DND-41 (cell line): Measurements from ENCODE around the gene THOC5.

Experiments used
- ATAC-seq: fragments of 200-7000 bp; cut with Tn5 transposase; 3 replicates; pipeline ENCODE4 v1.9.1; 2021; ENCODE audit warnings: low read depth; ENCODE audit not compliant: insufficient read depth
- DNase-seq: peaks from one replicate; pipeline ENCODE4 v3.0.0-alpha.2; 2020
- H2AFZ ChIP-seq: 2 replicates; pipeline ENCODE4 v1.6.0; 2012; ENCODE audit warnings: low read depth, low read length
- H3K27ac ChIP-seq: 2 replicates; pipeline ENCODE4 v1.5.1; 2012; ENCODE audit warnings: low read length, inconsistent platforms
- H3K27me3 ChIP-seq: fragments of 200-600 bp; sonication (generic); 2 replicates; pipeline ENCODE4 v1.6.0; 2012; ENCODE audit warnings: low read length, mild to moderate bottlenecking, inconsistent platforms; ENCODE audit not compliant: insufficient read depth, poor library complexity
- H3K36me3 ChIP-seq: 2 replicates; pipeline ENCODE4 v1.5.1; 2012; ENCODE audit warnings: low read length, inconsistent platforms; ENCODE audit not compliant: insufficient read depth
- H3K4me1 ChIP-seq: 2 replicates; pipeline ENCODE4 v1.5.1; 2012; ENCODE audit warnings: mild to moderate bottlenecking, low read length; ENCODE audit not compliant: insufficient read depth
- H3K4me2 ChIP-seq: 2 replicates; pipeline ENCODE4 v1.6.0; 2012; ENCODE audit warnings: mild to moderate bottlenecking, moderate library complexity, low read length, inconsistent platforms; ENCODE audit not compliant: insufficient read depth
- H3K4me3 ChIP-seq, 2 experiments: fragments of 200-600 bp in 1 of 2; shearing (Covaris generic) in 1 of 2; 2 replicates each; pipeline ENCODE4 v1.5.1; 2012 to 2016; ENCODE audit warnings: inconsistent platforms in 2 of 2, low read length in 2 of 2, mild to moderate bottlenecking in 2 of 2, low read depth in 1 of 2, moderate library complexity in 1 of 2
- H3K79me2 ChIP-seq: 2 replicates; pipeline ENCODE4 v1.6.0; 2012; ENCODE audit warnings: low read length, inconsistent platforms; ENCODE audit not compliant: insufficient read depth
- H3K9ac ChIP-seq: 2 replicates; pipeline ENCODE4 v1.6.0; 2012; ENCODE audit warnings: low read depth, mild to moderate bottlenecking, inconsistent platforms, low read length, moderate library complexity
- H3K9me3 ChIP-seq: 2 replicates; pipeline ENCODE4 v1.5.1; 2012; ENCODE audit warnings: low read length, moderate library complexity, mild to moderate bottlenecking, inconsistent platforms; ENCODE audit not compliant: insufficient read depth, severe bottlenecking
- H4K20me1 ChIP-seq: 2 replicates; pipeline ENCODE4 v1.6.0; 2012; ENCODE audit warnings: low read length; ENCODE audit not compliant: insufficient read depth
- EZH2 ChIP-seq: IDR thresholded peaks from 3 replicates; pipeline ENCODE4 v1.6.1; 2012; ENCODE audit warnings: borderline replicate concordance, low read depth, mild to moderate bottlenecking, moderate library complexity, low read length, inconsistent platforms; ENCODE audit not compliant: severe bottlenecking
- TF ChIP-seq, protein P1 (sequence below): IDR thresholded peaks from 2 replicates; pipeline ENCODE4 v1.5.1; 2012; ENCODE audit warnings: borderline replicate concordance, low read length, moderate library complexity, mild to moderate bottlenecking; ENCODE audit not compliant: poor library complexity, severe bottlenecking; ENCODE audit errors: extremely low read depth

THOC5 gene

GRCh38 chr22:29478326-29479276 lies 75.0 kb downstream of the THOC5 start:
- ATAC-seq: peak; percentile 99
- no peak overlapping the region for H3K4me3 ChIP-seq
- H3K27me3 ChIP-seq: no peaks in the 10 kb centered on the region
- H3K4me2 ChIP-seq: peak overlapping the region; percentile 46
- H3K9ac ChIP-seq: no peak overlapping the region
- peak; percentile 77 for DNase-seq
- no peaks in the 10 kb centered on the region for H3K9me3 ChIP-seq
- peaks cover 13% of the 10 kb centered on the region for H4K20me1 ChIP-seq
- H3K79me2 ChIP-seq: no peaks in the 10 kb centered on the region
- H3K36me3 ChIP-seq: no peaks in the 10 kb centered on the region
- TF ChIP-seq, protein P1, sequence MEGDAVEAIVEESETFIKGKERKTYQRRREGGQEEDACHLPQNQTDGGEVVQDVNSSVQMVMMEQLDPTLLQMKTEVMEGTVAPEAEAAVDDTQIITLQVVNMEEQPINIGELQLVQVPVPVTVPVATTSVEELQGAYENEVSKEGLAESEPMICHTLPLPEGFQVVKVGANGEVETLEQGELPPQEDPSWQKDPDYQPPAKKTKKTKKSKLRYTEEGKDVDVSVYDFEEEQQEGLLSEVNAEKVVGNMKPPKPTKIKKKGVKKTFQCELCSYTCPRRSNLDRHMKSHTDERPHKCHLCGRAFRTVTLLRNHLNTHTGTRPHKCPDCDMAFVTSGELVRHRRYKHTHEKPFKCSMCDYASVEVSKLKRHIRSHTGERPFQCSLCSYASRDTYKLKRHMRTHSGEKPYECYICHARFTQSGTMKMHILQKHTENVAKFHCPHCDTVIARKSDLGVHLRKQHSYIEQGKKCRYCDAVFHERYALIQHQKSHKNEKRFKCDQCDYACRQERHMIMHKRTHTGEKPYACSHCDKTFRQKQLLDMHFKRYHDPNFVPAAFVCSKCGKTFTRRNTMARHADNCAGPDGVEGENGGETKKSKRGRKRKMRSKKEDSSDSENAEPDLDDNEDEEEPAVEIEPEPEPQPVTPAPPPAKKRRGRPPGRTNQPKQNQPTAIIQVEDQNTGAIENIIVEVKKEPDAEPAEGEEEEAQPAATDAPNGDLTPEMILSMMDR: no peak
- no peak for TF ChIP-seq EZH2
- H3K4me1 ChIP-seq: peaks cover 12% of the 10 kb centered on the region; the same call in 1 of the 2 replicates
- no peak overlapping the region for H3K27ac ChIP-seq
- H2AFZ ChIP-seq: no peak overlapping the region

GRCh38 chr22:29477723-29478318 lies 75.7 kb downstream of the THOC5 start:
- peak; percentile 31; the same call in 2 of the 3 replicates for ATAC-seq
- Histone ChIP-seq H3K27me3 (no peaks in the 10 kb centered on the region), H3K9ac (no peak overlapping the region), H2AFZ (no peak overlapping the region), H3K4me1 (peaks cover 12% of the 10 kb centered on the region; the same call in 1 of the 2 replicates), H3K4me2 (peak overlapping the region; percentile 46), H3K4me3 (no peak overlapping the region), H3K79me2 (no peaks in the 10 kb centered on the region), H3K27ac (no peak overlapping the region), H3K9me3 (no peaks in the 10 kb centered on the region), H3K36me3 (no peaks in the 10 kb centered on the region), H4K20me1 (peaks cover 13% of the 10 kb centered on the region)
- peak; percentile 23 for DNase-seq
- TF ChIP-seq EZH2: no peak
- TF ChIP-seq, protein P1: no peak

- TF ChIP-seq EZH2: no peak
- TF ChIP-seq, protein P1: no peak
- H3K4me2 ChIP-seq: no peak overlapping the region
- H3K9ac ChIP-seq: no peak overlapping the region
- no peaks in the 10 kb centered on the region for H3K9me3 ChIP-seq
- no peaks in the 10 kb centered on the region for H3K36me3 ChIP-seq
- no peak overlapping the region for H3K4me3 ChIP-seq
- no peak overlapping the region for H3K27ac ChIP-seq
- H2AFZ ChIP-seq: no peak overlapping the region
- peaks cover 9% of the 10 kb centered on the region; the same call in 1 of the 2 replicates for H4K20me1 ChIP-seq
- ATAC-seq (no peak), DNase-seq (no peak)
- peaks cover 12% of the 10 kb centered on the region; the same call in 1 of the 2 replicates for H3K4me1 ChIP-seq
- no peaks in the 10 kb centered on the region for H3K79me2 ChIP-seq
- no peaks in the 10 kb centered on the region for H3K27me3 ChIP-seq
These were observed 77.4 kb downstream of the THOC5 start for GRCh38 chr22:29476116-29476515.
